ENCODE results near the gene ANKS1B.
"Not testable (repeated sequence)": the region's sequence is repeated elsewhere in the genome, so short reads cannot be mapped to it uniquely, and the experiment has no call there.

ANKS1B gene

GRCh38 chr12:99339663-99340062 lies 645.1 kb downstream of the ANKS1B start:
- DNase-seq: no peak

DNA sequence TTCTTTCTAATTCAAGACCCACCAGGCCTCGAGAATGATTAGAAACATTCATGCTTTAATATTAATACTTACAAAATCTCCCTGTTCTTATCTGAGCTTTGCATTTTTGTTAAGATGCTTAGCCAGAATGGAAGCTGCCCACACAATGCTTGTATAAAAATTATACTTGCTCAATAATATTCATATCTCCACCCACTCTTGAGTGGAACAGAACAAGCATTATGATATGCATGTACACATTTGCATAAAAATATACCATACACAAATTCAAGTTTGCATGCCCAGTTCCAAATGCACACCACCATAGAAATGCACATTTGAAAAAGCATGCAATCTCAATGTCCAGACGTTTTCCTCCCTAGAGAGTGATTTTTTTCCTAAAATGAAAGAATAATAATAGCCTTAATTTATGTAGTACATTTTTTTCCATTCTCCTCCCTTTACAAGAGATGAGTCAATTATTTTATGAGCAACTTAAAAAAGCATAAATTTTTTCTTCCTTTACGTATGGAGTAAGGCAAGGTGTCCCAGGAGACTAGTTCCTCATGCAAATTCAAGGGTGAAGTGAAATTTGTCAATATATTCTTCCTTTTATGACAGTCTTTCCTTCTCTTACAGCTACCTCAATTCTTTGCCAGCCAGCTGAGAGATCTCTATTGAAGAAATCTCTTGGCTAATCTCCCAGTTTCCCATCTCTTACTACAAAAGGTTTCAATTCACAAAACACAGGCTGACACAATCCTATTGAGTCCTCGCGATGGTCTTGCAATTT lies 650.3 kb downstream of the ANKS1B start:
- no peak for DNase-seq

DNA sequence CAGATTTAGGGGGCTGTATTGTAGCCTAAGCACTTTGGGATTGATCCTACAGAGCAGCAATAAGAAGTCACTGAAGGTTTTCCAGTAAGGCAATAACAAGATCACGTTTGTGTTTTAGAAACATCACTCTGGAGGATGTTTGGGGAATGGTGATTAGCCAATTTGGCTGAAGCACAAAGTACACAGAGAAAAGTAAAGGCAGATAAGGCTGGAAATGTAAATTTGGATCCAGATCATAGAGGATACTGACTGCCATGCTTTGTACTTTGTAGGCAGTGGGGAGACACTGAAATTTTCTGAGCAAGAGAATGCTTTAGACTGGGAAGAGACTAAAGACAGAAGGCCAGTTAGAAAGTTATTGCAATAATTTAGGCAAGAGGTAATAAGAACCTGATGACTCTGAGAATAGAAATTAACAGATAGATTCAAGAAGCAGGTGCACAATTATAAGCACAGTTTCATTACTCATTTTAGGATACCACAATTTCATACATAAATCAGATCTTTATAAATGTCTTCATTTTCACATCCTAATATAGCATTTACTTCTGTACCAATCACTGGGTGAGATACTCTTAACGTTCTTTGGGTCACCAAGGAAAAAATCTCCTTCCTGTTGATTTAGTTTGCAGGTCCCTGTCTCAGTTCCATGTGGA lies 651.7 kb downstream of the ANKS1B start:
- no peak for DNase-seq

- no peak for DNase-seq
Observed at GRCh38 chr12:99330216-99330615, 654.5 kb downstream of the ANKS1B start.

DNA sequence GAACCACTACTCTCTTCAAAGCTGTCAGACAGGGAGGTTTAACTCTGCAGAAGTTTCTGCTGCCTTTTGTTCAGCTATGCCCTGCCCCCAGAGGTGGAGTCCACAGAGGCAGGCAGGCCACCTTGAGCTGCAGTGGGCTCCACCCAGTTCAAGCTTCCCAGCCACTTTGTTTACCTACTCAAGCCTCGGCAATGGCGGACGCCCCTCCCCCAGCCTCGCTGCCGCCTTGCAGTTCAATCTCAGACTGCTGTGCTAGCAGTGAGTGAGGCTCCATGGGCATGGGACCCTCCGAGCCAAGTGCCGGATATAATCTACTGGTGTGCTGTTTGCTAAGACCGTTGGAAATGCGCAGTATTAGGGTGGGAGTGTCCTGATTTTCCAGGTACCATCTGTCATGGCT lies 663.5 kb downstream of the ANKS1B start:
- not testable (repeated sequence) for DNase-seq

DNA sequence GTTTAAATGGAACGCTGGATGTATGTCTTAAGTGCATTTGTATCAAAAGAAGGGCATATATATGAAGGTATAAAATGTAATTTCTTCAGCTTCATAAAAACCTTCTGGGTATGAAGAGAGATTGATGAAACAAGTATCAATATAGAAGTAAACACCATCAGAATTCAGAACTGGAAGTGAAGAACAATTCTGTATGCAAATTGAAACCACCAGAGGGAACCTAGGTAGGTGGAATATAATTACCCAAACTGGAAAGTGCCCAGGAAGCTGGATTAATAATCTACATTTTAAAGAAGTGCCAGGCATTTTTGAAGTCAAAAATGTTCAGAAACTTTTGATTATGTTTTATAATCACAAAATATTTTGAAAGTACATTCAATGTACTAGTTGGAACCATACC lies 673.4 kb downstream of the ANKS1B start:
- DNase-seq: no peak

DNA sequence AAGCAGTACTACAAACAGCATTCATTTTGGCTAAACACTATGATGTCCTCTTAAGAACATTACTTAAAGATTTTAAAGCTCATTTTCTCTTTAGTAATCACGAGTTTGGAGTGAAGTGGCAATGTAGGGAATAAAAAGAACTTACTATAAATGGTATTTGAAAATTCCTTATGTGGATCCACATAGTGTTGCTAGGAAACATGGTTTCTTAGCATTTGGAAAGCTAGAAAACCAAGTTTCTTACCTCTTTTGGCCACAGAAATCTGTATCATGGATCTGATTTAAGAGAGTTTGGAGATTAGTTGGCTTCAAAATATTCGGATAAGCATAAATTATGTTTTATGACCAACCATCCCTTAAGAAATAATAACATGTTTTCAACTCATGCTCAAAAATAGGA lies 674.9 kb downstream of the ANKS1B start:
- DNase-seq: no peak

DNA sequence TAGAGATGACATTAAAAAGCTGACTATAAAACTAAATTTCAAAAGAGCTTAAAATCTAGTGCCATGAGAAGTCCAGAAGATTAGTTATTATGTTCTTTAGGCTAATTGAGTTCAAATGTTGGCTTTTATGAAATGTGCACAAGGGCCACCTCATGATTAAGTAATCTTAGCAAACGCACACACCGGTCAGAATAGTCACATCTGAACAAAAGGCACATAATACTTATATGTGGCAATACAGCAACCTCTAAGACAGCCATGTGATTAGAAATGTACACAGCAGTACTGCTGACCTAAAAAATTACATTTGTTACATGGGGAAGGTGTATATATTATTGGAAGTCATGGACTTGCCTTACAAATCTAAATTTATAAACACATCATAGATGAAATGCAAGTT lies 681.9 kb downstream of the ANKS1B start:
- DNase-seq: no peak

- no peak for DNase-seq
Observed at GRCh38 chr12:99287136-99287535, 697.6 kb downstream of the ANKS1B start.

GRCh38 chr12:99284161-99284560 lies 700.6 kb downstream of the ANKS1B start:
- DNase-seq: no peak

DNA sequence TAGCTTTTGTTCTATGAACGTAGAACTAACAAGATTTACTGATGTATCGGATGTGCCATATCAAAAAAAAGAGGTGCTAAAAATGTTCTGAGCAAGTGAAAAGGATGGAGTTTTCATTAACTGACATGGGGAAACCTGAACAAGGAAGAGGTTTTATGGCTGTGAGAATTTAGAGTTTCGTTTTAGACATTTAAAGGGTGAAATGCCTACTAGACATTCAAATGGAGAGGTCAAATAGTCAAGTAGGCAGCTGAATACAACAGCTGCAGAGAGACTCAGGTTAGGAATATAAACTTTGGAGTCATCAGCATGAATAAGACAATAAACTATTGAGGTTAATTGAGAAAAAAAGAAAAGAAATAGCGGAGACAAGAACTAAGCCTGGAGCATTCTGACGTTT lies 702.1 kb downstream of the ANKS1B start:
- DNase-seq: no peak

GRCh38 chr12:99282086-99282485 lies 702.6 kb downstream of the ANKS1B start:
- DNase-seq: no peak

- DNase-seq: no peak
Observed at GRCh38 chr12:99281277-99281676, 703.5 kb downstream of the ANKS1B start.

GRCh38 chr12:99278899-99279298 lies 705.8 kb downstream of the ANKS1B start:
- no peak for DNase-seq

DNA sequence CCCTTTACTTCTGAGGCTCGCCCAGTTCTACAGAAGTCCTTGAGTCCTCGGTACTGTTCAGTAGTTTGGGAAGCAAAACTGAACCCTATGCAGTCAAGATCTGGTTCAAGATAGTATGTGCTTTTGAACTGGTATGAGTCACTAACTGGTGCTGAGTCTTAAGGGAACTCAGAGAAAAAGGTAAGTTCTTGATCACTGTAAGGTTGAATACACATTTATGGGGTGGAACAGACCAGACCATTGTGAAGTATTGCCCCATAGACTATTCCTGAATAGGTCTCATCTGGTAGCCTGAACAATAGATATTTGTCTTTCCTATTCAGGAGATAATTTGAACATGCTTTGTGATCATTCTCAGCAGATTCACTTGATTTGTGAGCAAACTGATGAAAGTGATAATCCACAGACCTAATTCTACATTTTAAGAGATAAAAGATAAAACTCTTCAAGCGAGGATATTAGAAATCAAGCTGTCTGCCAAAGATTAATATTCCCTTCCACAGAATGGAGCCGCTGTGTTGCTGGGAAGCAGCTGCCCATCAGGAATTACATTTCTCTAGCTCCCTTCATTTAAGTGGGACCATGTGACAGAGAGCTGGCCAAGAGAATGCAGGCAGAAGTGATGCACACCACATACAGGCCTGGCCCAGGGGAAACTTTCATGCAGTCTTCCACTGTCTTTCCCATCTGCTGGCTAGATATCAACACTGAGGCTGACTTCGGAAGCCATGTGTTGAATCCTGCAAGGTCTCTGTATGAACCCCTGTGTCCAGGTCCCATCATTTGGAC lies 707.0 kb downstream of the ANKS1B start:
- no peak for DNase-seq

GRCh38 chr12:99271071-99271470 lies 713.7 kb downstream of the ANKS1B start:
- DNase-seq: no peak

- no peak for DNase-seq
Observed at GRCh38 chr12:99267038-99267437, 717.7 kb downstream of the ANKS1B start.

DNA sequence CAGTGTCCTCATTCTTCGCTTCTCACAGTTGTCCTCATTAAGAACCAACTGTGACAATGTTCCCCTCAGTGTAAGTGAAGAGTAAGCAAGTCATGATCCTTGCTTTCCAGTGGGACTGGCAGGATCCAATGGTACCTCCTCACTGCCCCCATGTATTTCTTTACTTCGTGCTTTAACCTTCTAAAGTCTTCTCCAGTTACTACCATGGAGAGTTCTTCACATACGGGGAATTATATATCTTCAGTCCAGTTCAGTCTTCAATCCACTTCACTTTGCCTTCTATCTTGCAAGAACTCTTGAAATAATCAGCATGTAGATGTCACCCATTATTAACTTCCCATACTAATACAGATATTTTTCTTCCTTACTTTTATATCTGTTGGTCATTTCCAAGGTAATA lies 719.1 kb downstream of the ANKS1B start:
- no peak for DNase-seq

DNA sequence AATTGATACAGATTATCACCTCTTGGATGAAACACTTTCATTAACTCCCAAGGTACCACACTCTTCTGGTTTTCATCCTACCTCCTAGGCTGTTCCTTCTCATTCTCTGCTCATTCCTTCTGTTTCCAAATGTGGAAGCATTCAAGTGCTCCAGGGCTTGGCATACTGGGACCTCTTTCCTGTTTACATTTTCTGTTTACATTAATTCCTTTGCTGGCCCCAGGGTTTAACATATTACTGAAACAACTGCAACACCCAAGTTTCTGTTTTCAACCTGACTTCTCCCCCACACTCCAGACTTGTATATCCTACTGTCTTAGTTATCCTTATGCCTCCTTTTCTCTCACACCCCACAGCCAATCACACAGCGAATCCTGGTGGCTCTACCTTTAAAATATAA lies 723.5 kb downstream of the ANKS1B start:
- DNase-seq: no peak

DNA sequence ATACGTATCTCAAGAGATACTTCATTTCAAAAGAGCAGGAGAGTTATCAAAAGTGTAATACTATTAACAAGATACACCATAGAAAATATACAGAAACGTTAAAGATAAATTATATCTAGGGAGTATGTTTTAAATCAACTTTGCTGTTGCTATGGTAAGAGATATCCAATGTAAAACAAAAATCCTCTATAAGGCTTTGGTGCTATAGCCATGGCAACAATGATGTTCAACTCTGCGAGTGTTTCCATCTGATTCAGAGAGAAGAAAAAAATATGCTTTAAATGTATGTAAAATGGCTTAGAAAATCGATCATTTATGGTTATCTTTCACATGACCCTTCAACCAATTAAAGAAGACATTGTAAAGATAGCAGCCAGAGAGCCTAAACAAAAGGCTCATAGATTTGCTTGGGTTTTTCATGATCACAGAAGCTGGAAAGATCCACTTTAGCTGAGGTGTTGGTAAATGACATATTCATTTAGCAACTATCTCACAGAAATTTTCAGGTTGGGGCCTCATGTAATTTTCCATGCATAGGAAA lies 724.2 kb downstream of the ANKS1B start:
- DNase-seq: no peak

DNA sequence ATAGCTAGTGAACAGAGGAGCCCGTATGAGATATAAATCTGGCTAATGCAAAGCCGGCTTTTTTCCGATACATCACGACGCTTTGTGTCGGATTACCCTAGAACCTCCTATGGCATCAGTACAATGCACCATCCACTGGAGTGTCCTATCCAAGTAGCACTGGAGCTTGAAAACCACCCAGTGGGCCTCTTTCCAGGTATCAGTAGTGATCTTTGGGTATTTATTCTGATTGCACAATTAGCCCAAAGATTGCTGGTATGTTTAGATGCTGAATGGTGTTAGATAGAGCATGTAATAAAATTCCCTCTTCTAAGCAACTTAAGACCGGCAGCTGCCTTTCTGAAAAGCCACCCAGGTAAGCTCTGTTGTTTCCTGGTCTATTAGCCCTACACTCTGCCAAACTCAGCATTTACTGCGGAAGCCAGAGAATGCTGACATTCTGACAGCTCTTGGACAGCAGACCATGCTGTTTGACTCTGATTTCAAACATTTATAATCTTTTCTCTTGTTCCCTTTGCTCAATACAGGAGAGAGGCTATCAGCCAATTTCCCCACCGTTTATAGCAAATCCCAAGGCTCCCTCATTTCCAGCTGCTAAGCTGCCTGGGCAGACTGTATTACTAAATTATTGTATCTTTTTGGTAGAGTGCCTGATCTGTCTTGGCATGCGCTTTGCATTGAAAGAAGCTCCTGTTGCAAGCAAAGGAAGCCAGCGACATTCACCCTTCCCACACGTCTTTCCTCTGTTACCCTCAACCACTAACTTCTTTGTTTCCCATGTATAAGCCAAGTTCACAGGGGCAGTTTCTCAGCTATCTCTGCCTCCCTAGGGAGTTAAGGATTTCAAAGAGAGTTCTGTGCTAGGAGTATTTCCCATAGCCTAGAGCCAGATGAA lies 725.4 kb downstream of the ANKS1B start:
- DNase-seq: no peak

GRCh38 chr12:99257672-99258071 lies 727.1 kb downstream of the ANKS1B start:
- DNase-seq: no peak

DNA sequence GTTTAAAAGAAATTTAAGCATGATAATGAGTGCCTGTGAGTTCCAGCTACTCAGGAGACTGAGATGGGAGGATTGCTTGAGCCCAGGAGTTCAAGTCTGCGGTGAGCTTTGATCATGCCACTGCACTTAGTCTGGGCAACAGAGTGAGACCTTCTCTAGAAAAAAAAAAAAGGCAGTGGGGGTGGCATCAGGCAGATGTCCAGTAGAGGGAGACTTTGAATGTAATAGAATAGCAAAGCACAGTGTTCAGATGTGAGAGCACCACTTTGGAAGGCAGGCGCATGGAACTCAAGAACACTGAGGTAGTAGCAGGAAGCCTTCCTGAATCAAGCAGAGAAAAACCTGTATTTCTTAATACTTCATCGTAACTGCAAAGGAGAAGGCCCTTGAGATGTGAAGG lies 731.7 kb downstream of the ANKS1B start:
- peak; percentile 1 for DNase-seq

Data from OCI-M1 (cell line).